Retinal pigment epithelial cell (primary cell): Measurements from ENCODE around the gene KIF14.

ENCODE experiments used
- DNase-seq: peaks from one replicate; pipeline ENCODE4 v3.0.0-alpha.2; 2010; ENCODE audit warnings: low read depth
- H3K4me3 ChIP-seq: 2 replicates; pipeline ENCODE4 v1.5.1; 2011; ENCODE audit warnings: mild to moderate bottlenecking, low read length, control low read depth, moderate library complexity
- TF ChIP-seq, protein P1 (sequence below): conservative IDR thresholded peaks from 2 replicates; pipeline ENCODE4 v1.5.1; 2011; ENCODE audit warnings: low read depth, low read length, control low read depth, inconsistent platforms

The KIF14 gene

DNA sequence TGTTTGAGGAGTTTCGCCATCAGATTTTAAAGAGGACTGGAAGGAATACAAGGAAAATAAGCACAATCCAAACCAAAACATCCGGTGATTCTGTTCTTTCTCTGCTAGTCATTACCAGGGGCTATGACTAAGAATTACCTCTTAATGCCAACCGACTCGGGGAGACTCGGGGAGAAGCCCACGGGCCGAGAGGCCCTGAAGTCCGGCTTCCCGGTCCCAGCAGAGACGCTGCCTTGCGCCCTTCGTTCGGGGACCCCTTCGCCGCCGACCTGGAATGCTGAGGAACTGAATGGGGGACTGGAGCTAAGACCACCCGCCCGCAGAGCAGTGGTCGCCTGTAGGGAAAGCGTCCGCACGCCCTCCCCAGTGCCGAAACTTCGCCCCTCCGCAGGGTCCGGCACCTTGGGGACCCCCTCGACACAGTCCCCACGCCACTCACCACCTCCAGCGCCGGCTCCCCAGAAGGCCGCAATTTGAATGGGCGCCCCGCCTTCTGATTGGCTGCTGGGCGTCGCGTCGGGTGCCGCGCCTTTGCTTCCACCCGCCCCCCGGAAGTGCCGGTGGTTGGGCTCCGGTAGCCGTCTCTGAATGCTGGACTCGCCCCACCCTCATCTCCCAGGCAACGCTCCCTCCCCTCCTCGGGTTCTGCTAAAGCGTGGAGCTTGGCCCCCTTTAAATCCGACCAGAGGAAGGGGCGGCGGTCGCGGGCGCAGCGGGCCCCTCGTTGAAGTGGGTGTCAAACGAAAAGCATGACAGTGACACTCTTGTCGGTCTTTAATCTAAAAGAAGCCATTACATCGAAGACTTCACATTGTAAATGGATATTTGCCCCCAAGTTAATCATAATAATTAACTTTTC lies at the start of gene KIF14:
Gene KIF14, minus strand, starts transcription at position 479 of the 859 bp plus-strand sequence. CDS start 2,028 bp downstream, outside the sequence.
- TF ChIP-seq, protein P1, sequence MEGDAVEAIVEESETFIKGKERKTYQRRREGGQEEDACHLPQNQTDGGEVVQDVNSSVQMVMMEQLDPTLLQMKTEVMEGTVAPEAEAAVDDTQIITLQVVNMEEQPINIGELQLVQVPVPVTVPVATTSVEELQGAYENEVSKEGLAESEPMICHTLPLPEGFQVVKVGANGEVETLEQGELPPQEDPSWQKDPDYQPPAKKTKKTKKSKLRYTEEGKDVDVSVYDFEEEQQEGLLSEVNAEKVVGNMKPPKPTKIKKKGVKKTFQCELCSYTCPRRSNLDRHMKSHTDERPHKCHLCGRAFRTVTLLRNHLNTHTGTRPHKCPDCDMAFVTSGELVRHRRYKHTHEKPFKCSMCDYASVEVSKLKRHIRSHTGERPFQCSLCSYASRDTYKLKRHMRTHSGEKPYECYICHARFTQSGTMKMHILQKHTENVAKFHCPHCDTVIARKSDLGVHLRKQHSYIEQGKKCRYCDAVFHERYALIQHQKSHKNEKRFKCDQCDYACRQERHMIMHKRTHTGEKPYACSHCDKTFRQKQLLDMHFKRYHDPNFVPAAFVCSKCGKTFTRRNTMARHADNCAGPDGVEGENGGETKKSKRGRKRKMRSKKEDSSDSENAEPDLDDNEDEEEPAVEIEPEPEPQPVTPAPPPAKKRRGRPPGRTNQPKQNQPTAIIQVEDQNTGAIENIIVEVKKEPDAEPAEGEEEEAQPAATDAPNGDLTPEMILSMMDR = no peak
- peak within 1 kb of the TSS; percentile 94 for H3K4me3 ChIP-seq
- DNase-seq = no peak

GRCh38 chr1:200669314-200670241 lies 49.0 kb upstream of the KIF14 start, which contains the start of gene DDX59:
TSS of gene DDX59 (minus strand) at chr1:200669907. CDS start at chr1:200666740, 3,167 bp downstream.
- TF ChIP-seq, protein P1 = no peak
- DNase-seq = peak; percentile 85
- H3K4me3 ChIP-seq = peak within 1 kb of the TSS; percentile 75

- H3K4me3 ChIP-seq = peak overlapping the region; percentile 75
- no peak for DNase-seq
- TF ChIP-seq, protein P1 = no peak
Measured at GRCh38 chr1:200668514-200669313, 48.2 kb upstream of the KIF14 start.

- DNase-seq = no peak
- H3K4me3 ChIP-seq = no peak overlapping the region
- TF ChIP-seq, protein P1 = no peak
Measured at GRCh38 chr1:200666309-200666708, 45.8 kb upstream of the KIF14 start.

DNA sequence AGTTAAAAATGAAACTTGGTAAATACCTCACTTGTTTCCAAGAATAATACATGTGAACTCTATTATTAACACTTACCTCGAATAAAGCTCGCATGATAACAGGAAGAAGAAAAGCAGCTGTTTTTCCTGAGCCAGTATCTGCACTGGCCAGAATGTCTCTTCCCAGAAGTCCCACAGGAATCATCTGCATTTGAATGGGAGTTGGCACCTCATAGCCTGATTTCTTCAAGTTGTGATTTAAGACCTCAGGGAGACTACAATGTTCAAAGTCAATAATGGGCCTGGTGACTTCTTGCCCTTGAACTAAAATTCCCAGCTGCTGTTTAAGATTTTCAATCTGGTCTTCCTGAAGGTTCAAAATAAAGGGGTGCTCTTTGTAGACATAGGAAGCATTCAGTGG lies 45.3 kb upstream of the KIF14 start:
- H3K4me3 ChIP-seq = no peak overlapping the region
- no peak for DNase-seq
- TF ChIP-seq, protein P1 = no peak

GRCh38 chr1:200660719-200661118 lies 40.2 kb upstream of the KIF14 start:
- TF ChIP-seq, protein P1 = no peak
- no peak for DNase-seq
- no peak overlapping the region for H3K4me3 ChIP-seq
